22Rv1 (cell line): Measurements from ENCODE around the gene KCNJ6.
"Not testable (repeated sequence)": the region's sequence is repeated elsewhere in the genome, so short reads cannot be mapped to it uniquely, and the experiment has no call there.

Experiments used
- H3K27ac ChIP-seq: fragments of 450-650 bp; 2 replicates; pipeline ENCODE4 v1.5.1; 2017
- CTCF ChIP-seq: fragments of 450-650 bp; IDR thresholded peaks from 2 replicates; pipeline ENCODE4 v1.5.1; 2017; ENCODE audit warnings: mild to moderate bottlenecking
- ZFX ChIP-seq: fragments of 450-650 bp; IDR thresholded peaks from 2 replicates; pipeline ENCODE4 v1.6.1; 2017; ENCODE audit warnings: antibody characterized with exemption, borderline replicate concordance

The KCNJ6 gene

GRCh38 chr21:37593740-37594471 is 322.4 kb downstream of the KCNJ6 start:
- TF ChIP-seq ZFX (no peak), CTCF (no peak)

DNA sequence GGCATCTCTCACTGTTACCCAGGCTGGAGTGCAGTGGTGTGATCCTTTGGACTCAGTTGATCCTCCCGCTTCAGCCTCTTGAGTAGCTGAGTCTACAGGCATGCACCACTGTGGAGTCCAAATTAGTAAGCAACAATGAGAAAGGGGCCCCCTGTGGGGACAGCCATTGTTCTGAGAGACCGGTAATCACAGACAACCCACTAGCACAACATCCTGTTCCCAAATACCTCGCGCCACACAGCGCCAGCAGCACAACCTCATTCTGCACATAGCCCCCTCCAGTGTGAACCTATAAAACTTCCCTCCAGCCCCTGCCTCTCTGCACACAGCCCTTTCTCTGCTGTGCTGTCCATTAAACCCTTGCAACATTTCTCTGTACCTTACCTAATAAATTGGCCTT is 323.2 kb downstream of the KCNJ6 start:
- no peak overlapping the region for H3K27ac ChIP-seq
- TF ChIP-seq CTCF (no peak), ZFX (no peak)

More at GRCh38 chr21:37593740-37594471, 322.4 kb downstream of the KCNJ6 start:
- no peak overlapping the region for H3K27ac ChIP-seq

DNA sequence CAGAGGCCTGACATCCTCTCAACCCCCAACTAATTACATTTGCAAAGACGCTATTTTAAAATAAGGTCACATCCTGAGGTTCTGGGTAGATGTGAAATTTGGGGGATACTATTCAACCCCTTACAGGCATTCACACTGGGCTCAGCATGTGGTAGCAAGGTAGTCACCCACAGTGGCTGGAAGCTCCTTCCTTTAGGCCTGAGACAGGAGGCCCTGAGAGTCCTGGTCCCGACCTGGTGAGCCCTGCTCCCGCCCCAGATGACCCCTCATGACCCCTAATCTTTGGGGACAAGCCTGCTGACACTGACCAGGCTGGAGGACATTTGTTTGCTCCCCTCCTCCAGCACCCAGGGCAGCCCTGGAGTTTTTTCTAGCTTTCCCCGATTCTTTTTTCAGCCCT is 323.8 kb downstream of the KCNJ6 start:
- no peak for TF ChIP-seq ZFX
- H3K27ac ChIP-seq, result no peak overlapping the region

- not testable (repeated sequence) for H3K27ac ChIP-seq
Measured at GRCh38 chr21:37591994-37592393, 324.3 kb downstream of the KCNJ6 start.

DNA sequence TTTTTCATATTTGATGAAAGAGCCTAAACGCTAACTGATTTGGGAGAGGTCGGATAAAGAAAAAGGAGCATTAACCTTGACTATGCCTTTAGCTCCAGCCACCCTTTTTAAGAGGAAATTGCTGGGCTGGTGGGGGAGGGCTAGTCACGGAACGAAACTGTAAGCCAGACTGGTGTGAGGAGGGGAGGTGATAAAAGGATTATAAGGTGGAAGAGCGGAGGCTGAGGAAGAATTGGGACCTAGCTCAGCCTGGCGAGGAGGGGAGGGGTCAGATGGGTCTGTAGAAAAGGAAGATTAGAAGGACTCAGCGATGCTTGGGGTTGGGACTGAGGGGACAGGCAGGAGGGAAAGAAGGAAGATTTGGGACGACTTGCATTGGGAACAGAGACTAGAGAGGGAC is 325.4 kb downstream of the KCNJ6 start:
- not testable (repeated sequence) for H3K27ac ChIP-seq

GRCh38 chr21:37588644-37589043 is 327.6 kb downstream of the KCNJ6 start:
- H3K27ac ChIP-seq, result not testable (repeated sequence)

DNA sequence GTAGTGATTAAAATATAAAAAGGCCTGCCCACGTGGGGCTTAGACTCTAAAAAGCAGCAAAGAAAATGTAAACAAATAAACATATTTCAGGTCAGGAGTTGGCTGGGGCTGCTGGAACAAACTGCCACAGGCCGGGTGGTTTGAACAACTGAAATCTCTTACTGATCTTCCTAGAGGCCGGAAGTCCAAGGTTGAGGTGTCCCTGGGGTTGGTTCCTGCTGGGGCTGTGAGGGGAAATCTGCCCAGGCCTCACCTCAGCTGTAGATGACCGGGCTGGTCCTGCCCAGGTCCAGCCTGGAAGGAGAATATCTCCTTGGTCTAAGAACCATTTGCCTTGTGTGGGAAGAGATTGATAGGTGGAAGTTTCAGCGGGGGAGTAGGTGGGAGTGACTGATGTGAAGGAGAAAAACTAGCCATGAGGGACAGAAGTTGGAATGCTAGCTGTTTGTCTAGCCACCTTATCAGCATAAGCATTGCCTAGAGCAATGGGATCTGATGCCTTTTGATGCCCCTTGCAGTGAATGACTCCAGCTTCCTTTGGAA is 328.6 kb downstream of the KCNJ6 start:
- H3K27ac ChIP-seq, result no peak overlapping the region
- TF ChIP-seq CTCF, result no peak
- no peak for TF ChIP-seq ZFX

- H3K27ac ChIP-seq, result no peak overlapping the region
- TF ChIP-seq CTCF, result no peak
- TF ChIP-seq ZFX, result no peak
Measured at GRCh38 chr21:37587203-37587602, 329.1 kb downstream of the KCNJ6 start.

- H3K27ac ChIP-seq, result no peak overlapping the region
- TF ChIP-seq ZFX (no peak), CTCF (peak; percentile 39)
Measured at GRCh38 chr21:37582590-37582989, 333.7 kb downstream of the KCNJ6 start.
